ENCODE results near the gene SUPV3L1.

Gene SUPV3L1

DNA sequence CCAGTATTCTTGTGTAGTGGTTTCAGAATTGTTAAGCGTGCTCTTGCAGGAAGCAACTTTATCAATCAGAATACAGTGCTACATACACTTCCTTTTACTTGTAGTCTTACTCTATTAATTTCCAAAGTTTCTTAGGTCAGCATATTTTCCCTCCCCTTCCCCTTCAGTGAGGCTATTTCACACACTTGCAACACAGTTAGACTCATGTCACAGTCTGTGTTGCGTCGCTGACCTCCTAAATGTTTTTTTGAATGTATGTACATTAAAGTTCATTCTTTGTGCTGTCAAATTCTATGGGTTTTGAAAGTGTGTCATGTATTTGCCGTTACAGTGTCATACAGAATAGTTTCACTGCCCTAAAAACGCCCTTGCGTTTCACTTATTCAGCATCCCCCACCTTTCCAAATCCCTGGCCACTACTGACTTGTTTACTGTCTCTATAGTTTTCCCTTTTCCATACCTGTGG lies 34.7 kb downstream of the SUPV3L1 start:
- TF ChIP-seq CTCF (conservative IDR thresholded peaks at IDR 0.05; ENCODE audit: low read depth, low read length), result no peak
- H3K4me3 ChIP-seq (ENCODE audit: low read length), result no peak overlapping the region
- no peak for DNase-seq (ENCODE audit: low read depth)

DNA sequence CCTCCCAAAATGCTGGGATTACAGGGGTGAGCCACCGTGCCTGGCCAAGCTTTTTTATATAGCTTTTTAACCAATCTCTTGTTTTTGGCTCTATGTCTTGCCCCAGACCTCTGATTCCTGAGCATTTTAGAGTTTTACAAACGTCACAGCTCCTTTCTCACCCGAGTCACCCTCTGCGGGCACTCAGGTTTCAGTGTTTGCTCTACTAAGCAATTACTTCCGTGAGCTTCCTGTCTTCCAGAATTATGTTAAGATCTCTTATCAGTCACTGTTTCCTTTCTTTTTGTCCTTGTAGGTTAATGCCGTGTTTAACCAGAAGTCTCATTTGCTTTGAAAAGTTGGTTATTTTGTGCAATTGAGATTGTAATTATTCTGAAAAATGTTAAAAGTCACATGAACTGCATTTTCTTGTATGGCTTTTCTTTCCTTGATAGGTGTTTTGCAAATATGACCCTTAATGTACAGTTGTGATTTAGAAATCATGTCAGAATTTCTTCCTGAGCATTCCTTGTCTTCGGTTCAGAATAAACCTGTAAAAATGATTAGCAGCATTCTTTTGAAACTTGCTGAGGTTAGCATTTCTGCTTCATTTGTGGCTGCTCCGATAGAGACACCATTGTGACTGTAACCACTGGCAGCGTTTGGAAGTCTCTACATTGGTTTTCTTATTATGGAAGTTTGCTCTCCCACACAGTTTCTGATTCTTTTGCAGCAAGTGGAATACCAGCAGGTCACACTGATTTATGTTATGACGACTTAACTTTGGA lies 35.6 kb downstream of the SUPV3L1 start:
- no peak for DNase-seq (ENCODE audit: low read depth)
- no peak for TF ChIP-seq CTCF (conservative IDR thresholded peaks at IDR 0.05; ENCODE audit: low read depth, low read length)
- H3K4me3 ChIP-seq (ENCODE audit: low read length), result no peak overlapping the region

GRCh38 chr10:69216577-69217118 lies 36.6 kb downstream of the SUPV3L1 start:
- no peak for DNase-seq (ENCODE audit: low read depth)
- TF ChIP-seq CTCF (conservative IDR thresholded peaks at IDR 0.05; ENCODE audit: low read depth, low read length), result no peak
- no peak overlapping the region for H3K4me3 ChIP-seq (ENCODE audit: low read length)

GRCh38 chr10:69217119-69217754 lies 37.2 kb downstream of the SUPV3L1 start:
- TF ChIP-seq CTCF (conservative IDR thresholded peaks at IDR 0.05; ENCODE audit: low read depth, low read length), result no peak
- DNase-seq (ENCODE audit: low read depth), result peak; percentile 99
- H3K4me3 ChIP-seq (ENCODE audit: low read length), result no peak overlapping the region

DNA sequence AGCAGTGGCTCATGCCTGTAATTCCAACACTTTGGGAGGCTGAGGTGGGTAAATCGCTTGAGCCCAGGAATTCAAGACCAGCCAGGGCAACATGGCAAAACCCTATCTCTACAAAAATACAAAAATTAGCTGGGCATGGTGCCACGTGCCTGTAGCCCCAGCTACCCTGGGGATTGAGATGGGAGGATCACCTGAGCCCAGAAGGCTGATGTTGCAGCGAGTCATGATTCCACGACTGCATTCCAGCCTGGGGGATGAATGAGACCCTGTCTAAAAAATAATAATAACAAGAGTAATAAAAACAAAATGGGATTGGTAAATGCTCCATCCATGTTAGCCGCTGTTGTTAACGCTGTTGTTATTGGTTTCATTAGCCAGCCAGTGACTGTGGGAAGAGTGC lies 38.8 kb downstream of the SUPV3L1 start:
- no peak overlapping the region for H3K4me3 ChIP-seq (ENCODE audit: low read length)
- TF ChIP-seq CTCF (conservative IDR thresholded peaks at IDR 0.05; ENCODE audit: low read depth, low read length), result no peak
- DNase-seq (ENCODE audit: low read depth), result no peak

DNA sequence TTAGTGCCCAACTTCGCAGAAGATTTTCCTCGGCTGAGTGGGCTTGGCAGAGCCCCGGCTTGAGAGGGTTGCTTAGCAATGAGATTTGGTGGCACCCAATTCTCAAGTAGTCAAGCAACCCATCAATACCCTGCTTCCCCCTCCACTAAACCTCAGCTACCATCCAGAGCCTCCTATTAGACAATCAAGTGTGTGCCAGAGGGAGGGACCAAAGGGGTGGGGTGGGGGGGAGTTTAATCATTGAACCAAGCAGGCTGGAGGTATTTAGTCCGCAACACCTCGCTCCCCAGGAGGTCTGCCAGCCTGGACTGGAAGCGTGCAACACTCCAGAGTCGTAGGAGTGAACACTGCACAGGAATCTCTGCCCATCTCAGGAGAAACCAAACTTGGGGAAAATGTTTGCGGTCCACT lies 40.0 kb downstream of the SUPV3L1 start, which contains the start of gene HKDC1:
Gene HKDC1, plus strand, starts transcription at position 292 of the 411 bp plus-strand sequence. Its CDS starts 104 bp downstream, at position 396.
- no peak for TF ChIP-seq CTCF (conservative IDR thresholded peaks at IDR 0.05; ENCODE audit: low read depth, low read length)
- peak within 1 kb of the TSS; percentile 84 for H3K4me3 ChIP-seq (ENCODE audit: low read length)
- DNase-seq (ENCODE audit: low read depth), result no peak

Data from retinal pigment epithelial cell (primary cell).